Measurements from ENCODE around the gene UIMC1. TPM values are rescaled to one million over a fixed set of nuclear protein-coding genes. Genes with fewer than 3 reads are reported as not detected.

Gene UIMC1
- total RNA-seq, 1 experiment from 2014 or later: 52.8 TPM

GRCh38 chr5:177029498-177029897, 22.9 kb upstream of the UIMC1 start:
- no peak for TF ChIP-seq CTCF (IDR thresholded peaks at IDR 0.05; ENCODE audit: insufficient read depth in 1 of 2, low read depth in 1 of 2, low read length in 1 of 2, severe bottlenecking in 1 of 2, unreplicated experiment in 1 of 2)
- DNase-seq: no peak
- no peaks in the 10 kb centered on the region for H3K27me3 ChIP-seq (replicated peaks; ENCODE audit: control insufficient read depth, insufficient read depth, low read length)
- no peaks in the 10 kb centered on the region for H3K4me1 ChIP-seq
- BruUV-seq (replicated peaks): no TSS peak
- H3K9me3 ChIP-seq: no peaks in the 10 kb centered on the region
- H3K4me3 Mint-ChIP-seq (ENCODE audit: unreplicated experiment): no peak overlapping the region
- no peak overlapping the region for H3K27ac Mint-ChIP-seq (ENCODE audit: unreplicated experiment)
- no peaks in the 10 kb centered on the region for H3K9me3 Mint-ChIP-seq (ENCODE audit: unreplicated experiment)
- POLR2A ChIA-PET: no interaction called here
- no peaks in the 10 kb centered on the region for H3K27me3 Mint-ChIP-seq (ENCODE audit: insufficient read depth, unreplicated experiment)
- peaks cover 24% of the 10 kb centered on the region for H3K36me3 Mint-ChIP-seq (ENCODE audit: insufficient read depth, unreplicated experiment)
- CTCF ChIA-PET: no interaction called here
- H3K4me1 Mint-ChIP-seq (ENCODE audit: low read depth, unreplicated experiment): peaks cover 8% of the 10 kb centered on the region
- no peak overlapping the region for H3K4me3 ChIP-seq (ENCODE audit: low read depth, low read length)
- intact Hi-C loops (cut with micrococcal nuclease; ENCODE audit: unreplicated experiment): no loop called here
- peaks cover 1% of the 10 kb centered on the region; the same call in 1 of the 2 replicates for H3K36me3 ChIP-seq (ENCODE audit: control insufficient read depth, insufficient read depth, low read length)

- H3K27me3 Mint-ChIP-seq (ENCODE audit: insufficient read depth, unreplicated experiment): no peaks in the 10 kb centered on the region
- peaks cover 12% of the 10 kb centered on the region for H3K4me1 Mint-ChIP-seq (ENCODE audit: low read depth, unreplicated experiment)
- DNase-seq: no peak
- H3K4me3 Mint-ChIP-seq (ENCODE audit: unreplicated experiment): no peak overlapping the region
- no peak overlapping the region for H3K27ac Mint-ChIP-seq (ENCODE audit: unreplicated experiment)
- no peak overlapping the region for H3K4me3 ChIP-seq (ENCODE audit: low read depth, low read length)
- no peak for TF ChIP-seq CTCF (IDR thresholded peaks at IDR 0.05; ENCODE audit: insufficient read depth in 1 of 2, low read depth in 1 of 2, low read length in 1 of 2, severe bottlenecking in 1 of 2, unreplicated experiment in 1 of 2)
- H3K9me3 Mint-ChIP-seq (ENCODE audit: unreplicated experiment): no peaks in the 10 kb centered on the region
- peaks cover 1% of the 10 kb centered on the region; the same call in 1 of the 2 replicates for H3K36me3 ChIP-seq (ENCODE audit: control insufficient read depth, insufficient read depth, low read length)
- no peaks in the 10 kb centered on the region for H3K27me3 ChIP-seq (replicated peaks; ENCODE audit: control insufficient read depth, insufficient read depth, low read length)
- H3K36me3 Mint-ChIP-seq (ENCODE audit: insufficient read depth, unreplicated experiment): peaks cover 20% of the 10 kb centered on the region
- POLR2A ChIA-PET: interaction anchor here (0.6 kb wide), 2 partner anchors 251 to 316 kb away, joined by 5 to 10 read pairs; no protein-coding TSS in a partner anchor
- H3K4me1 ChIP-seq: 0 out of 2 replicates have a peak, but pooled peaks cover 4% of the 10 kb centered on the region
- CTCF ChIA-PET: interaction anchor here (0.6 to 0.7 kb wide), 2 partner anchors 100 to 675 kb away, joined by 4 to 8 read pairs; no protein-coding TSS in a partner anchor
- no TSS peak for BruUV-seq (replicated peaks)
- intact Hi-C loops (cut with micrococcal nuclease; ENCODE audit: unreplicated experiment): no loop called here
- no peaks in the 10 kb centered on the region for H3K9me3 ChIP-seq
Measured at GRCh38 chr5:177027665-177028064, 21.1 kb upstream of the UIMC1 start.

- Mint-ChIP-seq H3K4me3 (ENCODE audit: unreplicated experiment) (peak overlapping the region; percentile 41), H3K9me3 (ENCODE audit: unreplicated experiment) (no peaks in the 10 kb centered on the region), H3K36me3 (ENCODE audit: insufficient read depth, unreplicated experiment) (peaks cover 35% of the 10 kb centered on the region), H3K4me1 (ENCODE audit: low read depth, unreplicated experiment) (peaks cover 23% of the 10 kb centered on the region), H3K27ac (ENCODE audit: unreplicated experiment) (no peak overlapping the region), H3K27me3 (ENCODE audit: insufficient read depth, unreplicated experiment) (no peaks in the 10 kb centered on the region)
- H3K36me3 ChIP-seq (ENCODE audit: control insufficient read depth, insufficient read depth, low read length): no peaks in the 10 kb centered on the region
- H3K27me3 ChIP-seq (replicated peaks; ENCODE audit: control insufficient read depth, insufficient read depth, low read length): no peaks in the 10 kb centered on the region
- DNase-seq: no peak
- ChIA-PET POLR2A (no interaction called here), CTCF (no interaction called here)
- no TSS peak for BruUV-seq (replicated peaks)
- H3K4me1 ChIP-seq: peaks cover 7% of the 10 kb centered on the region
- no peak overlapping the region for H3K4me3 ChIP-seq (ENCODE audit: low read depth, low read length)
- TF ChIP-seq CTCF (IDR thresholded peaks at IDR 0.05; ENCODE audit: insufficient read depth in 1 of 2, low read depth in 1 of 2, low read length in 1 of 2, severe bottlenecking in 1 of 2, unreplicated experiment in 1 of 2): no peak
- H3K9me3 ChIP-seq: no peaks in the 10 kb centered on the region
- intact Hi-C loops (cut with micrococcal nuclease; ENCODE audit: unreplicated experiment): no loop called here
Measured at GRCh38 chr5:177025101-177025601, 18.6 kb upstream of the UIMC1 start.

All from Caco-2 (cell line).